HEK293T (cell line): ENCODE results near the gene TPSAB1.

Experiments used
- CTCF ChIA-PET: fragments of 350-600 bp; formaldehyde crosslinking; extraction: SDS; loops from one replicate; lab custom pipeline; 2021; ENCODE audit warnings: antibody characterized with exemption, inconsistent platforms; lab: Yijun Ruan, JAX
- POLR2A ChIA-PET: fragments of 350-600 bp; formaldehyde crosslinking; extraction: SDS; loops from one replicate; lab custom pipeline; 2020; ENCODE audit warnings: antibody characterized with exemption, inconsistent platforms; lab: Yijun Ruan, JAX
- DNase-seq: peaks from one replicate; pipeline ENCODE4 v3.0.0; 2012; ENCODE audit warnings: mixed read lengths; ENCODE audit errors: extremely low spot score
- ARNT ChIP-seq: fragments of 450-650 bp; IDR thresholded peaks from 2 replicates; pipeline ENCODE4 v1.6.1; 2017; ENCODE audit warnings: mild to moderate bottlenecking
- BHLHE40 ChIP-seq: fragments of 450-650 bp; IDR thresholded peaks from 2 replicates; pipeline ENCODE4 v1.6.1; 2016; ENCODE audit warnings: mild to moderate bottlenecking, moderate library complexity, borderline replicate concordance
- CTBP1 ChIP-seq: fragments of 450-650 bp; IDR thresholded peaks from 2 replicates; pipeline ENCODE4 v1.6.1; 2016; ENCODE audit warnings: borderline replicate concordance
- ELF4 ChIP-seq: fragments of 450-650 bp; IDR thresholded peaks from 2 replicates; pipeline ENCODE4 v1.6.1; 2017; ENCODE audit warnings: antibody characterized with exemption
- FOXA1 ChIP-seq: fragments of 450-650 bp; IDR thresholded peaks from 2 replicates; pipeline ENCODE4 v1.6.1; 2016; ENCODE audit warnings: mild to moderate bottlenecking
- FOXK2 ChIP-seq: fragments of 450-650 bp; IDR thresholded peaks from 2 replicates; pipeline ENCODE4 v1.6.1; 2016; ENCODE audit warnings: mild to moderate bottlenecking
- HDGF ChIP-seq: fragments of 450-650 bp; IDR thresholded peaks from 2 replicates; pipeline ENCODE4 v1.6.1; 2017; ENCODE audit warnings: antibody characterized with exemption, borderline replicate concordance
- L3MBTL2 ChIP-seq: fragments of 450-650 bp; conservative IDR thresholded peaks from 2 replicates; pipeline ENCODE4 v1.6.1; 2016; ENCODE audit warnings: mild to moderate bottlenecking
- LEF1 ChIP-seq: fragments of 450-650 bp; IDR thresholded peaks from 2 replicates; pipeline ENCODE4 v1.6.1; 2017; ENCODE audit warnings: mild to moderate bottlenecking, borderline replicate concordance
- NFRKB ChIP-seq: fragments of 450-650 bp; IDR thresholded peaks from 2 replicates; pipeline ENCODE4 v1.6.1; 2016; ENCODE audit warnings: mild to moderate bottlenecking, moderate library complexity
- PKNOX1 ChIP-seq: fragments of 450-650 bp; IDR thresholded peaks from 2 replicates; pipeline ENCODE4 v1.6.1; 2016
- SP1 ChIP-seq: fragments of 450-650 bp; IDR thresholded peaks from 2 replicates; pipeline ENCODE4 v1.6.1; 2017
- SUZ12 ChIP-seq: fragments of 450-650 bp; IDR thresholded peaks from 2 replicates; pipeline ENCODE4 v1.6.1; 2016; ENCODE audit warnings: mild to moderate bottlenecking
- TARDBP ChIP-seq: fragments of 450-650 bp; IDR thresholded peaks from 2 replicates; pipeline ENCODE4 v1.6.1; 2016
- ZNF384 ChIP-seq: fragments of 450-650 bp; IDR thresholded peaks from 2 replicates; pipeline ENCODE4 v1.6.1; 2016

The TPSAB1 gene

DNA sequence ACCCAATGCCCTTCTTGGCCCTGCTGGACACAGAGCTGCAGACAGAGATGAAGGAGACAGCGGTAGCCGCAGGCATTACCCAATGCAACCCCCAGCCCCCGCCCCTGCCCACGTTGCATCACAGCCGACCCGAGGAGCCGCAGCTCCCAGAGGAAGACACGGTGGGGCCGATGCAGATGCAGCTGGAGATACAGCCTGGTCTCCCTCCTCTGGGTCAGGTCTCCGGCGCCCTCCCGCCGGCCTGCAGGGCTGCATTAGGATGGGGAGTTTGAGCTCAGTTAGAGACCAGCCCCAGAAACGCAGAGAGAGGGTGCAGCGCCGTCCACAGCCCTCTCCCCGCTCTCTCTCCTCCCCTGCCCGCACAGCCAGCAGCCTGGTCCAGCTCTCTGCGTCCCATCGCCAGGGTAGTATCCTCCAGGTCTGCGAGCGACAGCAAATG is 49.6 kb downstream of the TPSAB1 start:
- TF ChIP-seq TARDBP: no peak
- TF ChIP-seq ARNT: no peak
- TF ChIP-seq FOXA1: no peak
- no peak for TF ChIP-seq L3MBTL2
- TF ChIP-seq BHLHE40: no peak
- no peak for TF ChIP-seq PKNOX1
- no peak for DNase-seq
- ChIA-PET CTCF (interaction anchor here (1.4 kb wide), 1 partner anchor 11 kb away, joined by 6 read pairs; no protein-coding TSS in a partner anchor), POLR2A (interaction anchor here (0.9 to 1.5 kb wide), 3 partner anchors 11 to 46 kb away, joined by 3 to 5 read pairs (median 3); no protein-coding TSS in a partner anchor)

DNA sequence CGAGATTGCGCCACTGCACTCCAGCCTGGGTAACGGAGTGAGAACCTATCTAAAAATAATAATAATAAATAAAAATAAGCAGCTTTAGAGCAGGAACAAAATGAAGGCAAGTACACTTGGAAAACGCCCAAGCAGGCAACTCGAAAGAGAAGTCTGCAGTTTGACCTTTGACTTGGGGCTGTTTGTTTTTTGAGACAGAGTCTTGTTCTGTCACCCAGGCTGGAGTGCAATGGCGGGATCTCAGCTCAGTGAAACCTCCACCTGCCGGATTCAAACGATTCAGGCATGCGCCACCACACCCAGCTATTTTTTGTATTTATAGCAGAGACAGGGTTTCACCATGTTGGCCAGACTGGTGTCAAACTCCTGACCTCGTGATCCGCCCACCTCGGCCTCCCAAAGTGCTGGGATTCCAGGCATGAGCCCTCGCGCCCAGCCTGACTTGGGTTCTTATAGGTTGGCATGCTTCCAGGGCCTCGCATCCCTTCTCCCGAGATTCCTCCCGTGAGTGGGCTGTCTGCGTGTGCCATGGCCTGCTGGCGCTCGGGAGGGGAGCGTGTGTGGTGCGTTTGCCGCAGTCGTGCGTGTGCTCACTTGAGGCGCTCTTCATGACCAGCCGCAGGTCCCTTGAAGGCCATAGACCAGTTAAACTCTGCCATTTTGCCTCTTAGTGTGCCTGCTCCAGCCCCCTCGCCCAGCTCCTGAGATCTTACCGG is 50.5 kb downstream of the TPSAB1 start:
- ChIA-PET POLR2A (interaction anchor here (1.5 kb wide), 1 partner anchor 10 kb away, joined by 5 read pairs; no protein-coding TSS in a partner anchor), CTCF (interaction anchor here (1.4 kb wide), 1 partner anchor 10 kb away, joined by 6 read pairs; no protein-coding TSS in a partner anchor)
- no peak for DNase-seq
- no peak for TF ChIP-seq FOXA1
- no peak for TF ChIP-seq CTBP1
- TF ChIP-seq ARNT: no peak
- TF ChIP-seq LEF1: no peak
- no peak for TF ChIP-seq FOXK2
- no peak for TF ChIP-seq SUZ12
- TF ChIP-seq ELF4: no peak
- no peak for TF ChIP-seq L3MBTL2
- no peak for TF ChIP-seq ZNF384
- no peak for TF ChIP-seq SP1
- no peak for TF ChIP-seq PKNOX1
- TF ChIP-seq NFRKB: no peak

GRCh38 chr16:1291576-1291974 is 51.1 kb downstream of the TPSAB1 start:
- POLR2A ChIA-PET: interaction anchor here (0.8 kb wide), 1 partner anchor 201 kb away, joined by 3 read pairs; the partner anchor contains the start of gene TELO2
- no peak for DNase-seq
- CTCF ChIA-PET: no interaction called here
- TF ChIP-seq NFRKB: no peak
- TF ChIP-seq TARDBP: no peak
- TF ChIP-seq ZNF384: no peak
- TF ChIP-seq CTBP1: no peak
- no peak for TF ChIP-seq L3MBTL2
- no peak for TF ChIP-seq ELF4
- no peak for TF ChIP-seq HDGF
